ENCODE results near the gene ZNF880.

Gene ZNF880

DNA sequence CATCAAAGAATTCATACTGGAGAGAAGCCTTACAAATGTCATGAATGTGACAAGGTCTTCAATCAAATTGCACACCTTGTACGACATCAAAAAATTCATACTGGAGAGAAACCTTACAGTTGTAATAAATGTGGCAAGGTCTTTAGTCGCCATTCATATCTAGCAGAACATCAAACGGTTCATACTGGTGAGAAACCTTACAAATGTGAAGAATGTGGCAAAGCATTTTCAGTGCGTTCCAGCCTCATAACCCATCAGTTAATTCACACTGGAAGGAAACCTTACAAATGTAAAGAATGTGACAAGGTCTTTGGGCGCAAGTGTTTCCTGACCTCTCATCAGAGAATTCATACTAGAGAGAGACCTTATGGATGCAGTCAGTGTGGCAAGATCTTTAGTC lies 46.0 kb downstream of the ZNF880 start:
- Histone ChIP-seq H3F3A (ENCODE audit: insufficient read depth) (no peaks in the 10 kb centered on the region), H2AFZ (ENCODE audit: low read depth, low read length, severe bottlenecking) (no peak overlapping the region), H3K27me3 (ENCODE audit: low read length) (no peaks in the 10 kb centered on the region), H3K9me3 (ENCODE audit: insufficient read depth, low read length) (peaks cover 34% of the 10 kb centered on the region; the same call in 1 of the 2 replicates), H3K9me2 (replicated peaks; ENCODE audit: insufficient read depth, low read length) (no peaks in the 10 kb centered on the region), H3K9ac (ENCODE audit: low read length) (no peak overlapping the region), H3K27ac (ENCODE audit: low read depth, low read length) (no peak overlapping the region), H4K20me1 (ENCODE audit: low read depth, low read length) (no peaks in the 10 kb centered on the region), H3K4me2 (ENCODE audit: low read depth, low read length, poor library complexity, severe bottlenecking) (no peak overlapping the region), H3K4me3 (ENCODE audit: insufficient read depth, low read length, poor library complexity, severe bottlenecking) (no peak overlapping the region), H3K36me3 (ENCODE audit: low read length) (no peaks in the 10 kb centered on the region), H3K79me2 (ENCODE audit: insufficient read depth, low read length) (no peaks in the 10 kb centered on the region)
- TF ChIP-seq, protein P1, sequence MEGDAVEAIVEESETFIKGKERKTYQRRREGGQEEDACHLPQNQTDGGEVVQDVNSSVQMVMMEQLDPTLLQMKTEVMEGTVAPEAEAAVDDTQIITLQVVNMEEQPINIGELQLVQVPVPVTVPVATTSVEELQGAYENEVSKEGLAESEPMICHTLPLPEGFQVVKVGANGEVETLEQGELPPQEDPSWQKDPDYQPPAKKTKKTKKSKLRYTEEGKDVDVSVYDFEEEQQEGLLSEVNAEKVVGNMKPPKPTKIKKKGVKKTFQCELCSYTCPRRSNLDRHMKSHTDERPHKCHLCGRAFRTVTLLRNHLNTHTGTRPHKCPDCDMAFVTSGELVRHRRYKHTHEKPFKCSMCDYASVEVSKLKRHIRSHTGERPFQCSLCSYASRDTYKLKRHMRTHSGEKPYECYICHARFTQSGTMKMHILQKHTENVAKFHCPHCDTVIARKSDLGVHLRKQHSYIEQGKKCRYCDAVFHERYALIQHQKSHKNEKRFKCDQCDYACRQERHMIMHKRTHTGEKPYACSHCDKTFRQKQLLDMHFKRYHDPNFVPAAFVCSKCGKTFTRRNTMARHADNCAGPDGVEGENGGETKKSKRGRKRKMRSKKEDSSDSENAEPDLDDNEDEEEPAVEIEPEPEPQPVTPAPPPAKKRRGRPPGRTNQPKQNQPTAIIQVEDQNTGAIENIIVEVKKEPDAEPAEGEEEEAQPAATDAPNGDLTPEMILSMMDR (IDR thresholded peaks at IDR 0.05; ENCODE audit: insufficient read depth, low read length, poor library complexity, severe bottlenecking) = no peak
- TF ChIP-seq EZH2phosphoT487 (conservative IDR thresholded peaks at IDR 0.05; ENCODE audit: low read length) = no peak

DNA sequence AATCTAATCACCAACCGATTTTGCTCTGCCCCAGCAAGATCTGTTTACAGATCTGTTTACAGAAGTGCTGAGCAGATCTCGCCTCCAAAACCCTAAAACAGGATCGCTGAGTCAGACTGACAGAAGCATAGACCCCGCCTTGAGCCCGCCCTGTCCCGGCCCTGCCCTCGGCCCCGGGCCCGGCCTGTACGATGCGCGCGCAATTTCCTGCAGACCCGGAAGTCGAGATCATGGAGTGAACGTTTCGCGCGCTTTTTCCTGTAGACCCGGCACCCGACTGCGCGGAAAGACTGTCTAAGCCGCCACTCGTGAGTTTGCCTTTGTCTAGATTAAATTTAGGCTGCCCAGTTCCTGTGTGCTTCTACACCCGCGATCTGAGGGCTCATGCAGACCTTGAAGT lies 59.2 kb downstream of the ZNF880 start, which contains the start of gene ZNF534:
Gene ZNF534, plus strand, starts transcription at position 212 of the 400 bp plus-strand sequence. CDS start 2,327 bp downstream, outside the sequence.
- H3K4me2 ChIP-seq (ENCODE audit: low read depth, low read length, poor library complexity, severe bottlenecking) = no peak within 1 kb of the TSS
- no peaks in the 10 kb centered on the region; the same call in 1 of the 2 replicates for H3K9me3 ChIP-seq (ENCODE audit: insufficient read depth, low read length)
- H3K79me2 ChIP-seq (ENCODE audit: insufficient read depth, low read length) = no peaks in the 10 kb centered on the region
- H3K9ac ChIP-seq (ENCODE audit: low read length) = no peak within 1 kb of the TSS
- H3K4me3 ChIP-seq (ENCODE audit: insufficient read depth, low read length, poor library complexity, severe bottlenecking) = no peak within 1 kb of the TSS
- no peaks in the 10 kb centered on the region for H3F3A ChIP-seq (ENCODE audit: insufficient read depth)
- H2AFZ ChIP-seq (ENCODE audit: low read depth, low read length, severe bottlenecking) = no peak within 1 kb of the TSS
- H3K9me2 ChIP-seq (replicated peaks; ENCODE audit: insufficient read depth, low read length) = no peaks in the 10 kb centered on the region
- no peak within 1 kb of the TSS for H3K27ac ChIP-seq (ENCODE audit: low read depth, low read length)
- H3K36me3 ChIP-seq (ENCODE audit: low read length) = no peaks in the 10 kb centered on the region
- no peak for TF ChIP-seq EZH2phosphoT487 (conservative IDR thresholded peaks at IDR 0.05; ENCODE audit: low read length)
- TF ChIP-seq, protein P1 (IDR thresholded peaks at IDR 0.05; ENCODE audit: insufficient read depth, low read length, poor library complexity, severe bottlenecking) = no peak
- H3K27me3 ChIP-seq (ENCODE audit: low read length) = no peaks in the 10 kb centered on the region
- H4K20me1 ChIP-seq (ENCODE audit: low read depth, low read length) = no peaks in the 10 kb centered on the region
